Endometrial microvascular endothelial cells (primary cell): ENCODE measurements around the gene G2E3. TPM values are rescaled to one million over a fixed set of nuclear protein-coding genes. Genes with fewer than 3 reads are reported as not detected.
"Not testable (repeated sequence)": the region's sequence is repeated elsewhere in the genome, so short reads cannot be mapped to it uniquely, and the experiment has no call there.

Experiments
- in situ Hi-C: cut with HindIII; loops from 2 replicates; pipeline ENCODE4 v1.10.0; 2017; ENCODE audit warnings: low sequenced_read_pairs, low pct_unique_long_range_greater_than_20kb; ENCODE audit errors: inconsistent ontology term
- total RNA-seq: library from RNA; depleted of rRNA; stranded (reverse); fragments of >200 nt; gene quantifications from one replicate; pipeline ENCODE4 v1.2.3, GENCODE V29; 2015; ENCODE audit errors: inconsistent ontology term

Gene G2E3
- total RNA-seq, 1 donor from 2014 or later: 18.3 TPM

GRCh38 chr14:30630248-30630647 is 71.3 kb downstream of the G2E3 start:
- in situ Hi-C loops: no loop called here

GRCh38 chr14:30632730-30633129 is 73.8 kb downstream of the G2E3 start:
- in situ Hi-C loops: no loop called here

- in situ Hi-C loops: no loop called here
These were observed 80.0 kb downstream of the G2E3 start for GRCh38 chr14:30638926-30639325.

GRCh38 chr14:30641207-30641606 is 82.2 kb downstream of the G2E3 start:
- in situ Hi-C loops: no loop called here

- in situ Hi-C loops: not testable (repeated sequence)
These were observed 85.5 kb downstream of the G2E3 start for GRCh38 chr14:30644462-30644861.

GRCh38 chr14:30645600-30645999 is 86.6 kb downstream of the G2E3 start:
- in situ Hi-C loops: no loop called here

GRCh38 chr14:30648471-30648870 is 89.5 kb downstream of the G2E3 start:
- in situ Hi-C loops: no loop called here

- in situ Hi-C loops: no loop called here
These were observed 93.0 kb downstream of the G2E3 start for GRCh38 chr14:30651937-30652336.

- in situ Hi-C loops: no loop called here
These were observed 96.2 kb downstream of the G2E3 start for GRCh38 chr14:30655124-30655523.

GRCh38 chr14:30655658-30656057 is 96.7 kb downstream of the G2E3 start:
- in situ Hi-C loops: no loop called here

GRCh38 chr14:30656190-30656632 is 97.3 kb downstream of the G2E3 start:
- in situ Hi-C loops: no loop called here

- in situ Hi-C loops: no loop called here
These were observed 98.1 kb downstream of the G2E3 start for GRCh38 chr14:30657050-30657449.

- in situ Hi-C loops: no loop called here
These were observed 98.7 kb downstream of the G2E3 start for GRCh38 chr14:30657606-30658163.

GRCh38 chr14:30658645-30659044 is 99.7 kb downstream of the G2E3 start:
- in situ Hi-C loops: no loop called here

GRCh38 chr14:30669594-30669993 is 110.6 kb downstream of the G2E3 start:
- in situ Hi-C loops: no loop called here

Other genes with a start within 250 kb of the G2E3 start
- 57.8 TPM for gene SCFD1, start 63.2 kb downstream of the G2E3 start, total RNA-seq